ENCODE results near the gene TADA2B.
"Not testable (repeated sequence)": the region's sequence is repeated elsewhere in the genome, so short reads cannot be mapped to it uniquely, and the experiment has no call there.

The TADA2B gene

GRCh38 chr4:7086384-7086783 lies 43.2 kb downstream of the TADA2B start:
- DNase-seq: no peak

GRCh38 chr4:7087036-7087435 lies 43.9 kb downstream of the TADA2B start:
- DNase-seq: no peak

GRCh38 chr4:7089213-7089986 lies 46.2 kb downstream of the TADA2B start:
- DNase-seq: no peak

GRCh38 chr4:7092026-7092425 lies 48.9 kb downstream of the TADA2B start:
- DNase-seq: no peak

GRCh38 chr4:7094916-7095315 lies 51.7 kb downstream of the TADA2B start:
- DNase-seq: no peak

GRCh38 chr4:7095611-7096155 lies 52.5 kb downstream of the TADA2B start:
- no peak for DNase-seq

- DNase-seq: no peak
These were observed 53.1 kb downstream of the TADA2B start for GRCh38 chr4:7096236-7096635.

GRCh38 chr4:7101692-7102515 lies 58.7 kb downstream of the TADA2B start:
- no peak for DNase-seq

- not testable (repeated sequence) for DNase-seq
These were observed 59.3 kb downstream of the TADA2B start for GRCh38 chr4:7102516-7102909.

GRCh38 chr4:7103031-7103606 lies 59.9 kb downstream of the TADA2B start:
- DNase-seq: no peak

- no peak for DNase-seq
These were observed 60.6 kb downstream of the TADA2B start for GRCh38 chr4:7103607-7104365.

- no peak for DNase-seq
These were observed 61.3 kb downstream of the TADA2B start for GRCh38 chr4:7104366-7105031.

- DNase-seq: no peak
These were observed 62.1 kb downstream of the TADA2B start for GRCh38 chr4:7105276-7105675.

GRCh38 chr4:7107166-7107905 lies 64.2 kb downstream of the TADA2B start:
- no peak for DNase-seq

All from NCI-H187 treated with DMSO at 0.1 percent for 48 hours (cell line).